GOT3 (cell line): Measurements from ENCODE around the gene UBE2L5.
A peak's percentile ranks its signal among the peaks of the same experiment; 100 is the strongest.

ENCODE experiments used
- DNase-seq: peaks from one replicate; lab custom pipeline; 2025; ENCODE audit warnings: mixed read lengths; lab: John Stamatoyannopoulos, UW

The UBE2L5 gene

DNA sequence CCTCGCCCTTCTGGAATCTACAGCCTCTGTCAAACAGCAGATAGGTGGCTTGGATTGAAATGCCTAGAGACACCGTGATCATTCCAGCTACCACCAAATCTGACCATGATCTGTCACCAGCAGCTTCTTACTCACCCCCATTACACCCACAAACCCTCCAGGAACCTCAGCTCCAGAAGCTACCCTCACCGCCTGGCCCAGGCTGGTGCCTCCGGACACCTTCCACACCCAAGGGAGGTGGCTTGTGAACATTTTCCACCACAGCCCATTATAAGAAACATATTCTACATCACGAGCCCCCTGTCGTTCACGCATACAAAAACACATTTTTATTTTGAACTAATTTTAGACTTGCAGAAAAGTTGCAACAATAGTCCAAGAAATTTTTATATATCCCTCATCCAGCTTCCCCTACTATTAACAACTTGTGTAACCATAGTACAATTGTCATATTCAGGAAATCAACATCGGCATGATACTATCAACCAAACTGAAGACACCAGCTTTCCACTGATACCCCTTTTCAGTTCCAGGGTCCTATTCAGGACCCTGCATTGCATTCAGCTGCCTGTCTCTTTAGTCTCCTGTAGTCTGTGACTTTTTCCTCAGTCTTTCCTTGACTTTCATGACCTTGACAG, 15.4 kb upstream of the UBE2L5 start:
- DNase-seq: no peak

DNA sequence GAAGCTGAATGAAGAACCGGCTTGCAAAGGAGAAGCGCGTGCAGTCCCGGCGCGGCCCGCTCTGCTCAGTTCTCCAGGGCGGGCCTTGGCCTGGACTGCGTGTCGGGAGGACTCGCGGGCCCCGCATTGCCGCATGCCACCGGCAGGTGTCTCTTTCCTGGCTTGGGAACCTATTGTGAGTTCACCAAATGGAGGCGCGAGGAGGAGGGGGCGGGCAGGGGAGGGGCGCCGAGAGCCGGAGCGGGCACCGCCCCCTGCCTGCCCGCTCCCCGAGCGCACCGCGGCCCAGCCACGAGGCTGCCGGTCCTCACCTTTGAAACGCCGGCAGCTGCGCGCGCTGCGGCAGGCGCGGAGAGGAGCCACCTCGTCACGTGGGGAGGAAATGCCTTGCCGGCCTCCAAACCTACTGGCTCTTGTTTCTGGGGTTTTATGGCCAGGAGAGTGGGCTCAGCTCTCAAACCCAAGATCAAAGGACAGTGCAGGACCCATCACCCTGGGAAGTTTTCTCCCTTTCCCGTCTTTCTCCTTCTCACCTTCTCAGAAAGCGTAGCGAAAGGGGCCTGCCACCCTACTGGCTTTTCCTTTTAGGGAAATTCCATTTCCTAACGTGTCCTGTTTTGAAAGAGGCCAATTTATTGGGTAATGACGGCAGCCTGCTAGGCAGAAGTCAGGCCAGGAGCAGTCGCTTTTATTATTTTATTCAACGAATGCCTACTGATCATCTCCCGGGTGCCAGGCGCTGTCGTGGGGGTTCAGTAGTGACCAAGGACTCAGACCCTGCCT, 13.8 kb upstream of the UBE2L5 start:
- peak; percentile 76 for DNase-seq

GRCh38 chr13:30409886-30410704, 12.2 kb upstream of the UBE2L5 start:
- DNase-seq: no peak

- no peak for DNase-seq
These were observed 11.6 kb upstream of the UBE2L5 start for GRCh38 chr13:30410705-30411125.

- no peak for DNase-seq
These were observed 9.9 kb upstream of the UBE2L5 start for GRCh38 chr13:30412346-30412745.

DNA sequence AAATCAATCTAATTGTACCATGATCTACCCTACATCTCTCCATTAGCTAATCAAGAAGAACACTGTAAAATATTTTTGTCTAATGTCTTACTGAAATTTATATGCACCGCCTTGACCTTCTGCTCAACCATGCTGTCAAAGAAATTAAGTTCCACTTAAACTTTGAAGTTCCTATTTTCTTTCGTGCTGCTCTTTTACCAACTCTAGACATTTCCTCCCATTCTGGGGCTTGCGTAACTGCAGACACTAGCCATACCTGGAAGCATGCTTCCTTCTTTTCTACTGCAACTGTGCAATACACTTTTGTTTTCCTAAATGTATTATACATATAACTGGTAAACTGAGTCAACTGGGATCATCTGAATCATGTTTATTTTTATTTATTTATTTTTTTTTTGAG, 8.5 kb upstream of the UBE2L5 start:
- no peak for DNase-seq

DNA sequence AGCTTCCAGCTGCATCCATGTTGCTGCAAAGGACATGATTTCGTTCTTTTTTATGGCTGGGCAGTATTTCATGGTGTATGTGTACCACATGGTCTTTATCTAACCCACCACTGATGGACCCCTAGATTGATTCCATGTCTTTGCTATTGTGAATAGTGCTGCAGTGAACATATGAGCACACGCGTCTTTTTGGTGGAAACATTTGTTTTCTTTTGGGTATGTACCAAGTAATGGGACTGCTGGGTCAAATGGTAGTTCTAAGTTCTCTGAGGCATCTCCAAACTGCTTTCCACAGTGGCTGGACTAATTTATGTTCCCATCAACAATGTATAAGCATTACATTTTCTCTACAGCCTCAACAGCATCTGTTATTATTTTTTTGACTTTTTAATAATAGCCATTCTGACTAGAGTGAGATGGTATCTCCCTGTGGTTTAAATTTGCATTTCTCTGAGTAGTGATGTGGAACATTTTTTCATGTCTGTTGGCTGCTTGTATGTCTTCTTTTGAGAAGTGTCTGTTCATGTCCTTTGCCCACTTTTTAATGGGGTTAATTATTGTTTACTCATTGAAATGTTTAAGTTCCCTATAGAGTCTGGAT, 6.8 kb upstream of the UBE2L5 start:
- DNase-seq: no peak

- DNase-seq: no peak
These were observed 5.8 kb upstream of the UBE2L5 start for GRCh38 chr13:30416471-30416870.

DNA sequence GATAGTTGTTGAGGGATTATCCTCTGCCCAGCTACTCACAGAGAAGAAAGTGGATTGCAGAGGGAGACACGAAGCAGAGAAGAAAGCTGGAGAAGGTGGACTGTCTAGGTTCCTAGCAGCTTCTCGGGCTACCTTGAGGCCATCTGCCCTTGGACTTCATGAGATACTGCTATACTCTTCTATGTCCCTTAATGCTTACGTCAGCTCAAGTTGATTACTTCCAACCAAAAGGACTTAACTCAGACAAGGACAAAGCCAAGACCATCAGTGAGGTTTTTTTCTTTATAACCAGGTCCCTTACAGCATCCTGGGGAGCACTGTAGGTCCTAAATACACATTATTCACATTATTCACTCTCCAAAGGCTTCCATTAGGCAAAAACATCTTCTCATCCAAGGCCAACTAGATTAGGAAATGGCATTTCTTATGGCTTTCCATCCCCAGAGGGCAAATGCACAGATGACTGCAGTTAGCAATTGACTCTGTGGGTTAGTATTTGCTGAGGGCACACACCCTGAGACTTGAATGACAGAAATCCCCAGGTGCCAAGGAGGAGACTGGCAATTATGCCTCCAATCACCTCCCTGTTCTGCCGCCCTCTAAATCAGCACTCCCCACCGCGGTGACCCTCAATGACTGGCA, 4.1 kb upstream of the UBE2L5 start:
- no peak for DNase-seq

- DNase-seq: no peak
These were observed 3.4 kb upstream of the UBE2L5 start for GRCh38 chr13:30418717-30419459.

DNA sequence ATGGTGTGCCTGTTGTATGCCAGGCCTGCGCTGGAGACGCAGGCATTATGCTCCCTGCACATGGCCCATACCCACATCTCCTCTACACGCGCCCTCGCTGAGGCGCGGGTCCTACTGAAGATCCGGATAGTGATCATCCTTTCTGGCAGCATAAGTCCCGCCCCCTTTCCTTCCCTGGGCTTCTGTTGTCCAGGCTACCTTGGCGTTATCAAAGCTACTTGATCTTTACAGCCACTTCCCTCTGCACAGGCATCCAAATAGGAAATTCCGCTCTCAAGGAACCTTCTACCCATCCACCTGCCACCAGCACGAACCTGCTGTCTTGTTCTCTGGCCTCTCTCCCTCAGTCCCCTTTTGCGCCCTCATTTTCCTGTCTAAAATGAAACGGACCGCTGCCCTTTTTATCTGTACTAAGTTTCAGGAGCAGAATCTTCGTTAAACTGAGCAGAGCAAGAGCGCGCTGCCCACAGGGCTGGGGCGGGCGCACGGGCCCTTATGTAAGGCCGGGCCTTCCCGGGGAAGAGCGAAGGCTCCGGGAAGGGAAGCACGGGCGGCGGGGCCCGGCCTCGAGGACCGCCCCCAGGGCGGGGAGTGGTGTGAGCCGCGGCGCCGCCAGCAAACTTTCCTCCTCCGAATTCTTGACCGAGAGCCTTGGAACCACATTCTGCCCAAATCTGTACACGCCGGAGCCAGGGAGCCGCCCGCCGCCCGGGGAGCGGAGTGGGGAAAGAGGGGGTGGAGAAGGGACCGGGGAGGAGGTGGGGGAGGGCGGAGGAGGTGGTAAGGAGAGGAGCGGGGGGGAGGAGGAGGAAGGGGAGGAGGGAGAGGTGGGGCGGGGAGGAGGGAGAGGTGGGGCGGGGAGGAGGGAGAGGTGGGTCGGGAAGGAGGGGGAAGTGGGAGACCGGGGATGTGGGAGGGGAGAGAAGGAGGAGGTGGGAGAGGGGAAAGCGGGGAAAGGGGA, 920 bp upstream of the UBE2L5 start:
- DNase-seq: peak; percentile 18

- no peak for DNase-seq
These were observed 1.6 kb downstream of the UBE2L5 start for GRCh38 chr13:30423891-30424290.

DNA sequence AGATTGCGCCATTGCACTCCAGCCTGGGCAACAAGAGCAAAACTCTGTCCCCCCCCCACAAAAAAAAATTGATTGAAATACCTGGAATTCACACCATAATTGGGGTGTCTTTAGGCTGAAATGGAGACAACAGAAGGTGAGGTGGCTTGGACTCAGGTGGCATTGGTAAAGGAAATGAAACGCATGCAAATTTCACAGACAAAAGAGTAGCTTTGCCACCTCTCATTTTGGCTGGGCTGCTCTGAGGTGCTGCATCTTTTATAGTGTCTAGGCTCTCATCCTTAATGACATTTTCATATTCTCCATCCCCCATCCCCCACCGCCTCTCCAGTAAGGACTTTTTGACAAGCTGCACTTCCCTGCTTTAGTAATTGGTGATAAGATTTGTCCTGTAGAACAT, 6.9 kb downstream of the UBE2L5 start:
- no peak for DNase-seq

DNA sequence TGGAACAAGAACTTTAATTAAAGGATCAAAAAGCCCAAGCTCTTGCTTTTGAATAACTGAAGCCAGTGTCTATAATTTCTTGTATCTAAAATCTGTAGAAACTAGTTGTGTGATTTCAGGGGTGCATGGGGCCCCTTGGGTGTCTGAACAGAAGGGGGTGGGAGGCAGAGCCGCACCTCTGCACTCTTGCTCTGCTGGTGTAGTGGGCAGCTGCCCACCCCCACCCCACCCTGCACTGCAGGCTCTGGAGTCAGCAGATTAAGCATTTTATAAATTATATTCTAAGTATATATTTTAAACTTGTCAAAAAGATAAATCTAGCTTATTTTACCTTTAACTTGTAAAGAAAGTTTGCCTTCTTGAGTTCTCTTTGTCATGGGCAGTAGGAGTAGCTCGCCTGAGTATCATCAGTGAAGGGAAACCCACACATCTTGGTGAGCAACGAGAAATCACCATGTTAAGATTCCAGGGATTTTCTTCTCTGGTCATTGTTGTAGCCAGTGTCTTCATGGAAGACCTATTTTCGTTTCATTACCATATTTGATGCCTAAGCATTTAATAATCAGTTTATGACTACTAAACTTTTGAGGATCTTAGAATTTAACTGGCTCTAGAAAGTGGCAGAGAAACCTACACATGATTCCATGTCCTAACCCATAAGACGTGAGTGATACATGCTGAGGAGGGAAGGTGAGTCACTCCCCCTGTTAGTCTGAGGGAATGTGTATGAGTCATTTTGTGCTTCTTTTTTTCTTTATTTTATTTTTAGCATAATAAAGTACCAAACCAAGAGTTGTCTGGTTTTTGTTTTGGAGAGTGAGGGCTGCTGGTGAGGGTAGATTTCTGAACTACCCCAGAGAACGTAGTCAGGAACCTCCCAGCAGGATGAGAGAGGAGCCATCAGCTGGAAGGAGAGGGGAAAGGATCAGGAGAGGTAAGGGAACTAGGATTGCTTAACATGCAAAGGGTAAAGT, 7.7 kb downstream of the UBE2L5 start:
- DNase-seq: peak; percentile 11

DNA sequence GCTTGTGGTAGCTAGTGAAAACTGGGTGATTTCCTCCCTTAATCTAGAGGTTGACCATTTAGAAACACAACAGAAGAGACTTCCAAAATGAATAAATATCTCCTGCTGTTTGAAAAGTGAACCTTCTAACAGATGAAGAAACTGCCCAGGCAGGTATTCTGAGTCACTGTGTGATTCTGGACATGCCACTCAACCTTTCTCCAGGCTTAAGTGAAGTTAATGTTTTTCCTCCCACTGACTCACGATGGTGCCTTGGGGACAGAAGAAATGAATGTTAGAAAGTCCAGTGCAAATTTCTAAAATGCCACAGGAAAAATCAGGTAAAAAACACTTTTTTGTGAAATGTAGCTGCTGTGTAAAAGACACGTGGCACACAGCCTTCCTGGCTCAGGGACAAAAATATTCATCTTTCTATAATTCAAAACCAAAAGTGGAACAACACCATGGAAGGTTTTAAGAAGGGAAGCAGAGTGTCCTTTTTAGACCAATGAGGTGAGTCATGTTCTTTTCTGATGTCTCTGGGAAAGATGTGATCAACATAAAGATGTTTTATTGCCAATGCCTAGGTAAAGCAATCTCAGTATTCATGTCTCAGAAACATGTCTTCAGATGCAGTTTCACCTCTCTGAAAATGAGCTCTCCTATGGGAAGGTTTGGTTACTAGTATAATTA, 9.1 kb downstream of the UBE2L5 start:
- no peak for DNase-seq

DNA sequence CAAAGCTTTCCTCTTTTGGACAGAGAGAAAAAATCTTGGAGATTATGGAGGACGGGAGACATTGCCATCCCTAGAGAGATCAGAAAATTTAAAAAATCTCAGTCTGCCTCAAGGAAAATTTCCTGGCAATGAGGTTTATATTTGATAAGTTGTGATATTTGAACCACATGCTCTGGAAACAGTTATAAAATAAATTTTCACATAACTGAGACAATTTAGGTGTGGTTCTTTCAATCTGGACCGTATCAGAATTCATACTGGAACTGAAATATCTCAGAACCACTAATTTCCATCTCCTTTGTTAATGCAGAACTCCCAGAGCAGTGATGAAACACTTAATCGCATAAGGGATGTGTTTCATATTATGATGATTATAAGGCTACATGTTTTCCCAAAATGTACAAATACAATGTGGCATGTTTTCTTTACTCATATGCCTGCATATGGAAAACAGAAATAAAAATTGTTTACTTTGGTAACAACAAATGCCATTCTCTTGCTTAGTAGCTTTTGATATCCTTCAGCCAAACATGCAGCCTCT, 13.7 kb downstream of the UBE2L5 start:
- no peak for DNase-seq

DNA sequence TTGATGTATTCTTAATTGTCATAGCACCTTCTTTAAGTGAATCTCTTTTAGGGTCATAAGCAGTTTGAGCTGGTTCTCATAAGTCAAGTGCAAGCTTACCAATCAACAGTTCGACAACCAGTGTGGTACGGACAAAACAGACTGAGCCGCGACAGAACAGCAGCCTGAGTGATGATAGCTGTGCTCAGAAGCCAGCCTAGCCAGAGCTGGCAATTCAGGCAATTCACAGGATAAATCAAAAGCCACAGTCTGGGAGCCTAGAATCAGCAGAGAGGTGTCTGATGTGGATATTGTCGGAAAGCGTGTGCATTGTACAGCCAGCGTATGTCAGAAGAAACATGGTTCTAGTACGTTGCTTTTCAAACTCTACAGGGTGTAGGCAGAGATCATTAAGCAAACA, 14.9 kb downstream of the UBE2L5 start:
- no peak for DNase-seq

DNA sequence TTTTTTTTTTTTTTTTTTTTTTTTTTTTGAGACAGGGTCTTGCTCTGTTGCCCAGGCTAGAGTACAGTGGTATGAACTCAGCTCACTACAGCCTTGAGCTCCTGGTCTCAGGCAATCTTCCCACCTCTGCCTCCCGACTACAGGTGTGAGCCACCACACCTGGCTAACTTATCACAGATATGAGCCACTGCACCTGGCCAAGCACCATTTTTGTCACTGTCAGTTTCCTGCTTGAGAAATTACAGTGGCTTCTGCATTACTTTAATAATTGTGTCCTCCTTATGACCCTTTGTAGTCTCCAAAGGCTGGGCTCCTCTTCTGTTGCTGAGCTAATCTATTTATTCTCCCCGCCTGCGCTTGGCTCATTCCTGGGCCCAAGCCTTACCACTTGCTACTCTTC, 16.0 kb downstream of the UBE2L5 start:
- DNase-seq: no peak
